ENCODE data around the gene PAPPA.
A peak's percentile ranks its signal among the peaks of the same experiment; 100 is the strongest.

Gene PAPPA

DNA sequence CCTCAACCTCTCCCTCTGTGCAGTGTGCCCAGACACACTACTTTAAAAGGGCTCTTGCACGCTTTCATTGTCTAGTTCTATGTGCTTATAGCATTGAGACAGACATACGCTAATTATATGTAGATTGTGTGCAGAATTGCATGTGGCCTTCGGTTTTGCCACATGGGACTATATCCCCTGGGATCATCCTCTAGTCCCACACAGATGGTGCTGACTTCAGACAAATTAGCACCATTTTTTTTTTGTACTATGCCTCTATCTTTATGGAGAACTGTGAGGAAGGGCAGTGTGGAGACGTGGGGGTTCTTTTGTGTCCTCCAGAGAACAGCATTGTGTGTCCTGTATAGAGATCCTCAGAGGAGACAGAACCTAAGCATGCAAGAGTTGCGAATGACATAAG, 29.3 kb downstream of the PAPPA start:
- no peak for DNase-seq

DNA sequence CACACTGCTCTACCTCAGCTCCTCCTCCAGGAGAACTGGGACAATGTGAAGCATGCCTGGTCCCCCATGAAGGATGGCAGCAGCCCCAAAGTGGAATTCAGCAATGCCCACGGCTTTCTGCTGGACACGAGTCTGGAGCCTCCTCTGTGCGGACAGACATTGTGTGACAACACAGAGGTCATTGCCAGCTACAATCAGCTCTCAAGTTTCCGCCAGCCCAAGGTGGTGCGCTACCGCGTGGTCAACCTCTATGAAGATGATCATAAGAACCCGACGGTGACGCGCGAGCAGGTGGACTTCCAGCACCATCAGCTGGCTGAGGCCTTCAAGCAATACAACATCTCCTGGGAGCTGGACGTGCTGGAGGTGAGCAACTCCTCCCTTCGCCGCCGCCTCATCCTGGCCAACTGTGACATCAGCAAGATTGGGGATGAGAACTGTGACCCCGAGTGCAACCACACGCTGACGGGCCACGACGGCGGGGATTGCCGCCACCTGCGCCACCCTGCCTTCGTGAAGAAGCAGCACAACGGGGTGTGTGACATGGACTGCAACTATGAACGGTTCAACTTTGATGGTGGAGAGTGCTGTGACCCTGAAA, 34.1 kb downstream of the PAPPA start:
- DNase-seq: no peak

DNA sequence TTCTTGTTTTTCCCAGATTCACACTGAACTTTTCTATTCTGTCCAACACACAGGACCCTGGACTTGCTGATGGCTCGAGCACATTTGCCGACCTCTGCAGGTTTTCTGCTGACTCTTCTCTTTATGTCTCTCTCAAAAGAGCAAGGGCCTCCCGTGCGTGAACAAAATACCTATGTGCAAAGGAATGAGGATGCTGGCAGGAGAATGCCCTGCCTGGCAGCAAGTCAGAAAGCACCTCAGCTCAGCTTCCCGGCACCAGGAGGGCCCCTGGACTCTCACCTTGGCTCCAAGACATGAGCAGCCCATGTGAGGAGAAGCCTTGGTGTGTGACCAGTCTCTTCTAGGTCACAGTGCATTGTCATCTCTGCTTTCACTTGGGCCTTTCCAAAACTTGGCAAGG, 36.1 kb downstream of the PAPPA start:
- no peak for DNase-seq

DNA sequence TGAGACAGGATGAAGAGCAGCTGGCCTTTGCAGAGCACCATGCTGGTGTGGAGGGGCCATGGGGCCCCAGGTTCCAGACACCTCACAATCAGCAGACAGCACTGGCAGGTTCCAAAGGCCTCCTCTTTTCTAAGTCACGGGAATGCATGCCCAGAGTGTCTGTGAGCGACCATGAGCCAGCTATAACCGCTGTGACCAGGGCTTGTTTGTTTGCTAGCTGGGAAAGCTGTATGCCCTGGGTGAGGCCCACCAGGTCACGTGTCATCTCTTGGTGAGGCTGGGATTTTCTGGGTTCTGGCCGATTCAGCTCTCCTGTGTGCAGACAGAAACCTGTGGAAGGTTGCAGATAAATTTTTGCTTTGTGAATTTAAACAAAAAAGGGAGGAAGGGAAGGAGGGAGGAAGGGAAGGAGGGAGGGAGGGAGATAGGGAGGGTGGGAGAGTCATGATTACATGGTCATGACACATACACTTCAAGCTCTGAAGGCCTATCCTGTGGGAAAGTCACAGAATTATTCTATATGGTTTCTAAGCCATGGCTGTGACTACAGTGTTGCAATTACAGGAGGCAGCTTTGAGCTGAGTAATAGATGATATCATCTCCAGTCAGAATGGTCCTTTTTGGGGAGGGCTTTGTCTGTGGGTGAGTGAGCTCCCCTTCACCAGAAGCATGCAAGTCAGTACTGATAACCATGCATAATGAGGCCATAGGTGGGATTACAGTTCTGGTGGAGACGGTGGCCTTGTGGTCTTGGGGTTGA, 37.2 kb downstream of the PAPPA start:
- no peak for DNase-seq

DNA sequence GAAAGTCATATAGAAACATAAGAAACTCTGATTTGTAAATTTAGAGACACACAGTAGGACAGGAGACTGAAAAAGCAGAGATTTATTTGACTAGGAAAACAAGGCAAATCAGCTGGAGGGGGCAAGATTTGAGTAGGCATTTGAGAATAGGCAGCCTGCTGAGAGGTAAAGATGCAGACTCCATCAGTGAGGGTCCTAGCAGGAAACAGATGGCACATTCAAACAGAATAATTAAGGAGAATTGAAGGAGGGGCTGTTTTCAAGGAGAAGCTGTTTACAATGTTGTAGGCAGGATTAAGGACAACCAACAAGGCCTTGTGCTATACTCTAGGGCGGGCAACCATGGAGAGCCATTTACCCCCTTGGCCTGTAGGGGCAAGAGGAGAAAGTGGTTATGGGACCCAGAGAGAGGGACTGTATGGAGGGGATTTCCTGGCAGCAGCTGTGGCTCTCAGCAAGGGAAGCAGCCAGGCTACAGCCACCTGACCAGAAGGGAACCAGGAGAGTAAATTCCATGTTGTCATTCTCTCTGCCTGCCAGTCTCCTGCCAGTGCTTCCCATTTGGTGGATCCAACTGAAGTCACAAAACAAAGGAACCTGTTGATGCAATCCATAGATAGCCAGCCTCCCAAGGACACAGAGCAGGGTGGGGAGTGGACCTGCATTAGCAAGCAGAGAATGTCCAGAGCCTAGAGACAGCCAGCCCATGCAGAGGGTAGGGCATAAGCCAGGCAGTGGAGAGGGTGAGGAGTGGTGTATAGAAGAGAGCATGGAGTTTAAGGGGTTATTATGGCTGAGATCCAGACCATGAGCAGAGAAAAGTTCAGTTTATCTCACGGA, 38.2 kb downstream of the PAPPA start:
- no peak for DNase-seq

DNA sequence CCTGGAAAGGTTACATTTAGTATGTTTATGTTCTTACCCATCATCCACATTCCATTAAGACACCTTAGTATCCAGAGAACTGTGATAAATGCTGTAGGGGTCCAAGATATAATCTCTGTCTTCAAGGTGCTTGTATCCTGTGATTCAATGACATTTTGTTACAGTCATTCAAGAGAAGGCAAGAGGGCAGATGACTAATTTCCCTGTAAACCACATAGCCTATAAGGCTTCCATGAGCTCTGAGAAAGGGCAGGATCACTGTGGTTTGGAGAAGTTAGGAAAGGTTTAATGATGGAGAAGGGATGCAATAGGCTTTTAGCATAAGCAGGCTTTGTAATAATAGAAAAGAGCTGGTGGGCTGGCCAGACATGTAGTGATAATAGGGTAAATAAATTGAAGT, 40.0 kb downstream of the PAPPA start:
- DNase-seq: no peak

DNA sequence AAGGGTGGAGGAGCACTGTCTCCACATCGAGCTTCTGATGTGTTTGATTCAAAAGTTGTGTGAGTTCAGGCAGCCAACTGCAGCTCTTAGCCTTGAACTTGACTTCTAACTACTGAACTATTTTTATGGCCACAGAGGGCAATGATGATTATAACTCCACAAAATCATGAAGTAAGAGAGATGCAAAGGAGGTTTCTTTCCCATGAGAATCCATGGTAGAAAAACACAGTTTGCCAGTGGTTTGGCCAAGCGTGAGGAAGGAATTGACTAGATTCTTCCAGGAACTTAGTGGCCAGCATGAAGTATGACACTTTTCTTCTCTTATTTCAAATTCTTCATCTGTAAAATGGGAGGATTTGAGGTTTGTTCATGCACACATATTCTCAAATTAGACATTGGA, 43.2 kb downstream of the PAPPA start:
- no peak for DNase-seq

DNA sequence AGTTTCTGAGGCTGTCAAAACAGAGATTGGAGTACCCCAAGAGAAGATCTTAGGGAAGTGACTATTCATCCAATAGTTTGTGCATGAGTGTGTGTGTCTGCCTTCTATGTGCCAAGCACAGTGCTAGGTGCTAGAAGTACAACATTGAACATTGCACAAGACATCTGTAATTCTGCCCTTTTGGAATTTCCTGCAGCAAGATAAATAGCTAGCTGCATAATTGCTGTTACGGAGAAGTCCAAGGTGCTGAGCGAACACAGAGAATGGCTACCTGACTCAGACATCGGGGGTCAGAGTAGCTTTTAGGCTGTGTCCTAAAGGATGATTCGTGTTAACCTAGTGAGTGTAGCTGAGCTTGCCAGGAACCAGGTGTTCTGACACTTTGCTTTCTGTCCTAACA, 44.8 kb downstream of the PAPPA start:
- DNase-seq: no peak

DNA sequence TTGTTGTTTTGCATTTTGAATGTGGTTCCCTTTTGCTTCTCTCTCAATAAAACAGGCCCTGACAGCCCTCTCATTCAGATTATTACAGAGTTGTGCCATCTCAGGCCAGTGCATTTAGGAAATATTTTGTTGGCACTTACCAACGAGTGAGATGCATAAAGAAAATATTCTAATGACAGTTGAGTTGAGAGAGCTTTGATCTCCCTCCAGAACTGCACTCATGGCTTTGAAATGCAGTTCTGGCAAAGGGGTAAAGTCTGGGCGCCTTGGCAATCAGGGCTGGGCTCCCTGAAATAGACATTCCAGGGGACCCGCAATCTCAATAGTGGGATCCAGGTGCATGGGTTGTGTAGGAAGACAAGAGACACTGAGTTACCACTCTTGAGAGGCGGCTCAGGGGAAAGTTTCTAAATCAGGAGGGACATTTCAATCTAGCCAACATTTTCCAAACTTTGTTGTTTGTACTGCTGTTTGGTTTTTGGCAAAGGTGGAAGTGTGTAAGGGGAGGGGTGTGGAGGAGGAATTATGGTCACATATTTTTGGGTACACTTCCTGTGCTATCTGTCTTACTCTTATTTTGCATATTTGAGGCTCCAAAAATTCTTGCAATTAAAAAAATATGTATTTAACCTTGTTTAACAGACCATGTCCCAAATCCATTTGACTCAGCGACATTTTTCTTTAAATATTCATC, 48.8 kb downstream of the PAPPA start:
- no peak for DNase-seq

DNA sequence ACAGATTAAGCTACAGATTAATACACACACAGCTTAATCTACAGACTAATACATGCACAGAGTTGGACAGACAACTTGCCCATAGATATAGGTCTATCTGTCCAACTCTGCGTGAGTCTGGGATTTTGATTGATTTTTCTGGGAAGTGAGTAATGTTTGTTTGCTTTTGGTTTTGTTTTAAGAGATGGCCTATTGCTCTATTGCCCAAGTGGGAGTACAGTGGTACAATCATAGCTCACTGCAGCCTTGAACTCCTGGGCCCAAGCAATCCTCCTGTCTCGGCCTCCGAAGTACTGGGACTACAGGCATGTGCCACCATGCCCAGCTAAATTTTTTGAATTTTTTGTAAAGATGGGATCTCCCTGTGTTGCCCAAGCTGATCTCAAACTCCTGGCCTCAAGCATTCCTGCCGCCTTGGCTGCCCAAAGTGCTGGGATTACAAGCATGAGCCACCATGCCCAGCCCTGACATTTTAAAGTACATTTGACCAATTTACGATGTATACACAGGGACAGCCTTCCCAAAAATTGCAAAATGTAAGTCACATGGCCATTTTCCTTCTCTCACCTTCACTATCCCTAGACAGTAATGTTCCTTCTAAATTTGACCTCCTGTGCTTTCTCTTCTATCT, 50.8 kb downstream of the PAPPA start:
- no peak for DNase-seq

DNA sequence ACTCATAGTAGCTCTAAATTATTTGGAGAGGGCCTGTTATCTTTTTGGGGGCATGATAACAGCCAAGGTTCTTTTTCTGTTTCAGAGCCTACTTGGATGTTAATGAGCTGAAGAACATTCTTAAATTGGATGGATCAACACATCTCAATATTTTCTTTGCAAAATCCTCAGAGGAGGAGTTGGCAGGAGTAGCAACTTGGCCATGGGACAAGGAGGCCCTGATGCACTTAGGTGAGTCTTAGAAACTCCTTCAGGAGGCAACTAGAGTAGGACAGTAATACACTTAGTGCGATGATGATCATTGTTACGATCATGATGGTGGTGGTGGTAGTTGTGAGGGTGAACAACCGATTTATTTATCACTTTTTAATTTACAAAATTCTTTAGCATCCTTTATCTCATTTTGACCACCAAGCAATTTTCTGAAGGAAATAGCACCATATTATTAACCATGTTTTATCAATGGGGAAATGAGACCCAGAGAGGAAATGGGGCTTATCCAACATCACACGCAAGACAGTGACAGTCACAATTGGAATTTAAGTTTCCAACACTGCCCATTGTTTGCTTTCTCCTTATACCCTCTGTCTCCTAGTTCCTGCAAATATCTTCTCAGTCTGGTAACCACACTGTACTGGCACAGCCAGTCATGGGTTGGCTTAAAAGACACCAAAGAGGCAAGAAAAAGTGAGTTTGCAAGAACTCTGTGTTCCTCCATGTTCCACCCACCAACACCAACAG, 54.0 kb downstream of the PAPPA start:
- no peak for DNase-seq

DNA sequence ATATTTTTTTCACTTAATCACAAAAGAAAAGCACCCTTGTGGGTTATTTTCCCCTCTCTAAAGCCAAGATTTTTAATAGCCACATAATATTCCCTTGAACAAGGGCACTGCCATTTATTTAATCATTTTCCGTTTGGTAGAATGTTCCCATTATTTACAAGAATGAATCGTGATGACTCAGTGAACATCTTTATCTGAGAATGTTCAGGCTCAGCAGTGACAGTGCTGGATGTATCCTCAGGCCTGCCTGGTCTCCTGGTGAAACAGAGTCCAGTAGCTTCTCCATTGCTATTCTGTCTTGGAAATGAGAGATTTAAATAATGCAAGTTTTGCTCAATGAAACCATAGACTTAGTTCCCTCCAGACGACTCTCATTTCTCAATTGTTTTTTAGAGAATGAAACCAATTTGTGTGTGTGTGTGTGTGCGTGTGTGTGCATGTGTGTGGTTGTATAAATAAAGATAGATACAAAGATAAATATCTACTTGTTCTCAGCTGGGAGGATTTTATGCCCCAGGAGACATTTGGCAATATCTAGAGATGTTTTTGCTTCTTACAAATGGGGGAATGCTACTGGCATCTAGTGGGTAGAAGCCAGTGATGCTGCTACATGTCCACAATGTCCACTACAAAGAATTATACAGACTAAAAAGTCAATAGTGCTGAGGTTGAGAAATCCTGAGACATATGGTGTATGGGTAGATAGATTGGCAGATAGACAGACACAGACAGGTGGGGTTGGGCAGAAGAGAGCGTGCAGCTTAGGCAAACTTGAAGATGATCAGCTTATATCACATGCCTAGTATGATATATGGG, 55.0 kb downstream of the PAPPA start:
- no peak for DNase-seq

DNA sequence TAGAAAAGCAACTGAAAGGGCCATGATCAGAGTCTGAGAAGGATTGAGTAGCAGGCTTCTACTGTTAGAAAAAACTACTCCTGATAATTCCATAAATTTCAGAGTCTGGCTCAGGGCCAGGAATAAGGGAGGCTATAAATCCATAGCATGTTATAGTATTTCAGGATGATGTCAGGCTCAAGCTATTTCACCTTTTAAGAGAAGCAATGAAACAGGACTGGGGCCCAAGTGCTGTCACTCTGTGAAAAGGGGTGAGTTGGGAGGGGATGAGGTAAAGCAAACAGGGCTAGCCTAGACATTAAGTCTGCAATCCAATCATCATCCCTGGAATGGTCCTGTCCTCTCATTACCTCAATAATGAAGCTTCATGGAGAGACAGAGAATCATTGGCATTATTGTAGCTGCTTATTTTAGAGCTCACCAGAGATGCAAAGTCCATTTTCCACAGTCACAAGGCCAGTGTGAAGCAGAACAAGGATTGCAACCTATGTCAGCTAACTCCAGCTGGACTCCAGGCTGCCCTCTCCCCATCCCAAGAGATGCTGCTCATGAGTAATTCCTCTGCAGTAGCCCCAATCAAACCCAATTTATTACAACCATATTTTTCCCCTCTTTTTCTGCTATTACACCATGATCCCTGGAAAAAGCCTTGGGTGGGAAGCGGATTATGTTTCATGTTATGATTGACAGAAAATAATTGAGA, 56.0 kb downstream of the PAPPA start:
- no peak for DNase-seq

DNA sequence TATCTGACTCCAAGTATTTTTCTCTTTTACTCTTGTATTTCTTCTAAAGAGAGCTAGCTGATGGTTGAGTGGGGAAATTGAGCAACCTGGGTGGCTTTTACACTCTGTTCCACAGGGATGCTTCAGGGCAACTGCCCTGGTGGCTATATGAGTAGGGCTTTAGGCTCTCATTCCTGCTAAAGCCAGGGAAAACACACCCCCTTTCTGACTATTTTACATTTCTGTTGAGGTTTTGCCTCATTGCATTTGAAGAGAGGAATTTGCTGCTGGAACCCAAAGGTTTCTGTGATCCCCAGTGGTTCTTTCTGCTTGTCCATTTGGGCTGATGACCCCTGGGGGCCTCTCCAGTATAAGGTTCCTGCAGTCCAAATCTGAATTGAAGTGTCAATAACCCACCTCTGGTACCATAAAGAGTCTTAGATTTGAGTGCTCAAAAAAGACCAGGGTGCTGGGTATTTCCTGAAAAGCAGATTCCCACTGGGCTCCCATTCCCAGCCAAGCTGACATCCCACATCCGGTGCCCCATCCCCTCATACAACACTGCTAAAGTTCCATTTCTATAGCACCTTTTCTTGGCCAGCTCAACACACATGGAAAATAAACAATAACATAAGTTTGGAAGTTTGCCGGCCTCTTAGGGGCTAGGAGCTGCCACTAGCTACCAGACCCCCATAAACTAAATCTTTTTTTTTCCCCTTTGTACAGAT, 59.5 kb downstream of the PAPPA start:
- no peak for DNase-seq

DNA sequence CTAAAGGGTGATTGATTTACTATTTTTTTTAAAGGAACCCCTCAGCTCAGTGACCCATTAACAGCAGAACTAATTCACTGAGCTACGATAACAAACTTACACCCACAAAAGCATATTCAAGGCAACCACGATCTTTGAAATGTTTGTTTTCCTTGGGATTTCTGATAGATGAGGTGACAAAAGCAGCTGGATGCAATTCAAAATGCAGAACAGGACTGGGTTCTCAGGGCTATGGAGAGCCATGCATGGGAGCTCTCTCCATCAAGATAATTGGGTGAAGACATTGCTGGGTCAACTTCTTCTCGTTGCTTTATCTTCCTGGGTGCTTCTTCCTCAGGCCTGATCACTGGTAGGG, 60.1 kb downstream of the PAPPA start:
- no peak for DNase-seq

DNA sequence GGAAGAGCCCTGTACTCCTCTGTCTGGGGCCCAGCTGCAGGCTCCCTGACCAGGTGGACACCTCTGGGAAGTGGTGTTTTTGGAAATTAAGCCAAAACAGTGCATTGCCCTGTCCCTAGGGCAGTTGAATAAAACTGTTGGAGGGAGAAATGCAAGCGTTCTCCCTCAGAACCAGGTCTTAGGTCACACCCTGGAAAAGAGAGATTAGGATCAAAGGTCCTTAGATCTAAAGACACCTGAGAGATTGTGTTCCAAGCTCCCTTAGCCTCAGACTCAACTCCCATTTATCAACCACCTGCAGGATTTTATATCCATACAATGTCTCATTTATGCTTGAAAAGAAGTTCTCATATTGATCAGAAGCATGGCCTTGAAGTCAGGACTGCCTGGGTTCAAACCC, 64.8 kb downstream of the PAPPA start:
- no peak for DNase-seq

DNA sequence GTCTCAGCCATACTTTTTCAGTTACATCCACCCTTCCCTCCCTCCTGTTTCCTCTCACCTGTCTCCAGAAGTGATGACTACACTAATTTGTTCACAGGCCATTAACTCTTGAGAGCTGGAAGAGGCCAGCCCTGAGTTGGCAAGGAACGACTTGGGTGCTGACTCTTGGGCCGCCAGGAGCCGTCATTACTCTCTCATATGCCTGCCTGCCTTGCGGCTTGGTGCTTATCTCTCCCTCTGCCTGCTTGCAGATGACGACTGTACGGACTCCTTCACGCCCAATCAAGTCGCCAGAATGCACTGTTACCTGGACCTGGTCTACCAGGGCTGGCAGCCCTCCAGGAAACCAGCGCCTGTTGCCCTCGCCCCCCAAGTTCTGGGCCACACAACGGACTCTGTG, 66.1 kb downstream of the PAPPA start:
- peak; percentile 54 for DNase-seq

DNA sequence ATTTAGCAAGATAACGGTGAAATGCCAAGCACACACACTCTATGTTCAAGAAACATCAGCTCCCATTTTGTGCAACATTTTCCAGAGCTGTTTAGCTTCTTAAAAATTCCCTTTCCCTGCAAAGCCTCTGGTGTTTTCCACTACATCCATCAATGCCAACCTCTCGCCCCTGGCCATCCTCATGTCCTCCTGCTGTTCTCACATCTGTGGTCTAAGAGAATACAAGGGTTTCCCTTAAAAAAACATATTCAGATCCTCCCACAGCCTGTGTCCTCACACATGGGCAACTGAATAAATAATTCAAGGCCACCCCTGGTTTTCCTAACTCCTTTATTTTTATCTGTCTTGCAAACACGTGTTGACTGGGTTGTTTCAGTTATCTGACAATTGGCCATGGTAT, 70.3 kb downstream of the PAPPA start:
- DNase-seq: no peak

DNA sequence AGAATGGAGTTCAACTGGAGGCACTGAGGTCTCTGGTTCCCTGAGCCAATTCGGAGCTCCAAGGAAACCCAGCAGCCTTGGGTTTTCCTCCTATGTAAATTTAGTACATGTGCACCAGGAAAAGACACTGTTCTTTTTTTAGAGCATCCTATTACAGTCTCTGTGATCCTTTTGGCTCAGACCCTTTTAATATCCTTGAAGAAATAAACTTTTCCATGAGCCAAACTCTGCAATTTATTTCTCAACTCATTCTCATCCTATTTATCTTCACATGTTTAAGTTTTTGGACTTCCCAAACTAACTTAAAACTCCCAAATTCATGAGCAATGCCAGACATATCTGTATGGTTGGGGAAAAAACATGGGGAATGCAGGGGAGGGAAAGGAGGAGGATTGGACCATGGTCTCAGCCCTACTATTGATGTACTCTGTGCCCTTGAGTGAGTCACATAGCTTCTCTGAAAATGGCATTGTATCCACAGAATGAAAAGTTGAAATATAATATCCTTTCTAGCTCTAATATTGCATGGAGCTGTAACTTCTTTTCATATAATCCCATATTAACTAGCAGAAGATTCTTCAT, 76.6 kb downstream of the PAPPA start:
- DNase-seq: no peak
